MCF 10A (cell line): ENCODE measurements around the gene SMIM27. TPM values are rescaled to one million over a fixed set of nuclear protein-coding genes. Genes with fewer than 3 reads are reported as not detected.

Experiments
- Bru-seq: library from RNA; stranded (reverse); fragments of 400-500 nt; gene quantifications from one replicate; lab custom pipeline; 2021; lab: Mats Ljungman, UMichigan
- BruChase-seq, 2 experiments: library from RNA; stranded (reverse); fragments of 400-500 nt; gene quantifications; one replicate each; lab custom pipeline; 2021; lab: Mats Ljungman, UMichigan
- BruUV-seq: library from RNA; stranded (reverse); fragments of 400-500 nt; replicated peaks from 2 replicates; lab custom pipeline; 2021; lab: Mats Ljungman, UMichigan
- CTCF ChIA-PET: fragments of 300-600 bp; sonication (Branson Sonifier 250); formaldehyde crosslinking; extraction: SDS; loops from one replicate; lab custom pipeline; 2021; ENCODE audit warnings: antibody characterized with exemption, inconsistent platforms; lab: Yijun Ruan, JAX
- POLR2A ChIA-PET: fragments of 300-600, 350-650 bp; sonication (Branson Sonifier 250); formaldehyde crosslinking; extraction: SDS; loops from one replicate; lab custom pipeline; 2020; ENCODE audit warnings: antibody characterized with exemption, inconsistent platforms; lab: Yijun Ruan, JAX
- DNase-seq: peaks from one replicate; pipeline ENCODE4 v3.0.0-alpha.2; 2018; ENCODE audit not compliant: unreplicated experiment
- H3K27ac Mint-ChIP-seq: one replicate; pipeline ENCODE4 v1.8.0; 2022; ENCODE audit warnings: mild to moderate bottlenecking, low read depth, mixed read lengths; ENCODE audit not compliant: unreplicated experiment
- H3K27me3 Mint-ChIP-seq: one replicate; pipeline ENCODE4 v1.8.0; 2022; ENCODE audit warnings: mixed read lengths; ENCODE audit not compliant: insufficient read depth, unreplicated experiment
- H3K36me3 Mint-ChIP-seq: one replicate; pipeline ENCODE4 v1.8.0; 2022; ENCODE audit warnings: mild to moderate bottlenecking, moderate library complexity, mixed read lengths; ENCODE audit not compliant: insufficient read depth, unreplicated experiment
- H3K4me1 Mint-ChIP-seq: one replicate; pipeline ENCODE4 v1.8.0; 2022; ENCODE audit warnings: mixed read lengths; ENCODE audit not compliant: insufficient read depth, unreplicated experiment
- H3K4me3 Mint-ChIP-seq: one replicate; pipeline ENCODE4 v1.8.0; 2022; ENCODE audit warnings: mild to moderate bottlenecking, moderate library complexity, mixed read lengths; ENCODE audit not compliant: unreplicated experiment
- H3K9me3 Mint-ChIP-seq: one replicate; pipeline ENCODE4 v1.8.0; 2022; ENCODE audit warnings: mixed read lengths; ENCODE audit not compliant: unreplicated experiment
- intact Hi-C: fragments of 100-400 bp; cut with micrococcal nuclease; formaldehyde crosslinking; loops from 2 replicates; pipeline ENCODE4 v1.14.1; 2022
- long read RNA-seq: library from polyadenylated mRNA; stranded (forward); transcript quantifications from one replicate; pipeline ENCODE4 v2.0.0, GENCODE V29; 2022
- total RNA-seq: library from RNA; stranded (reverse); gene quantifications from 2 replicates; pipeline ENCODE4 v1.2.3, GENCODE V29; 2022
- TF ChIP-seq, protein P1 (sequence below): fragments of 200-600 bp; IDR thresholded peaks from one replicate; pipeline ENCODE4 v1.8.0; 2022; ENCODE audit warnings: antibody characterized with exemption, mild to moderate bottlenecking; ENCODE audit not compliant: unreplicated experiment

The SMIM27 gene
- 7.4 and 7.8 TPM in 2 replicates for total RNA-seq
- Bru-seq, nascent RNA, result percentile 34 among the genes with signal in this experiment
- percentile 30 among the genes with signal in this experiment for BruChase-seq, experiment 1, labeled RNA remaining after a 6-hour chase
- BruChase-seq, experiment 2, labeled RNA remaining after a 2-hour chase, result percentile 33 among the genes with signal in this experiment
- long read RNA-seq, partial matches to known transcripts, result 25 of 28 reads
- long read RNA-seq, other reads (novel, unspliced or antisense), result 1 of 28 reads

- Mint-ChIP-seq H3K4me3 (peak within 1 kb of the TSS; percentile 98), H3K9me3 (no peaks in the 10 kb centered on the region), H3K36me3 (peaks cover 26% of the 10 kb centered on the region), H3K27me3 (no peaks in the 10 kb centered on the region), H3K4me1 (peaks cover 13% of the 10 kb centered on the region), H3K27ac (peak within 1 kb of the TSS; percentile 94)
- TF ChIP-seq, protein P1, sequence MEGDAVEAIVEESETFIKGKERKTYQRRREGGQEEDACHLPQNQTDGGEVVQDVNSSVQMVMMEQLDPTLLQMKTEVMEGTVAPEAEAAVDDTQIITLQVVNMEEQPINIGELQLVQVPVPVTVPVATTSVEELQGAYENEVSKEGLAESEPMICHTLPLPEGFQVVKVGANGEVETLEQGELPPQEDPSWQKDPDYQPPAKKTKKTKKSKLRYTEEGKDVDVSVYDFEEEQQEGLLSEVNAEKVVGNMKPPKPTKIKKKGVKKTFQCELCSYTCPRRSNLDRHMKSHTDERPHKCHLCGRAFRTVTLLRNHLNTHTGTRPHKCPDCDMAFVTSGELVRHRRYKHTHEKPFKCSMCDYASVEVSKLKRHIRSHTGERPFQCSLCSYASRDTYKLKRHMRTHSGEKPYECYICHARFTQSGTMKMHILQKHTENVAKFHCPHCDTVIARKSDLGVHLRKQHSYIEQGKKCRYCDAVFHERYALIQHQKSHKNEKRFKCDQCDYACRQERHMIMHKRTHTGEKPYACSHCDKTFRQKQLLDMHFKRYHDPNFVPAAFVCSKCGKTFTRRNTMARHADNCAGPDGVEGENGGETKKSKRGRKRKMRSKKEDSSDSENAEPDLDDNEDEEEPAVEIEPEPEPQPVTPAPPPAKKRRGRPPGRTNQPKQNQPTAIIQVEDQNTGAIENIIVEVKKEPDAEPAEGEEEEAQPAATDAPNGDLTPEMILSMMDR, result no peak
- CTCF ChIA-PET, result interaction anchor here (0.6 to 4.4 kb wide), 5 partner anchors 12 to 173 kb away, joined by 3 to 23 read pairs (median 5); partner anchors contain the start of gene RIGI
- intact Hi-C loops, result loop anchor here (1.0 kb wide), 1 partner anchor 20 kb away; no protein-coding TSS in a partner anchor
- POLR2A ChIA-PET, result interaction anchor here (0.7 to 6.8 kb wide), 14 partner anchors 8 to 607 kb away, joined by 3 to 74 read pairs (median 5); partner anchors contain the start of genes ACO1, DNAJA1, NDUFB6 and RIGI
- peak; percentile 92 for DNase-seq
- BruUV-seq, result TSS peak; percentile 73
Measured at GRCh38 chr9:32552172-32552872, at the start of gene SMIM27, which contains the start of gene TOPORS. Gene SMIM27 (plus strand): TSS chr9:32552327. CDS start chr9:32552435, 108 bp downstream. Gene TOPORS (minus strand): TSS chr9:32552586. CDS start chr9:32552436, 150 bp downstream.

DNA sequence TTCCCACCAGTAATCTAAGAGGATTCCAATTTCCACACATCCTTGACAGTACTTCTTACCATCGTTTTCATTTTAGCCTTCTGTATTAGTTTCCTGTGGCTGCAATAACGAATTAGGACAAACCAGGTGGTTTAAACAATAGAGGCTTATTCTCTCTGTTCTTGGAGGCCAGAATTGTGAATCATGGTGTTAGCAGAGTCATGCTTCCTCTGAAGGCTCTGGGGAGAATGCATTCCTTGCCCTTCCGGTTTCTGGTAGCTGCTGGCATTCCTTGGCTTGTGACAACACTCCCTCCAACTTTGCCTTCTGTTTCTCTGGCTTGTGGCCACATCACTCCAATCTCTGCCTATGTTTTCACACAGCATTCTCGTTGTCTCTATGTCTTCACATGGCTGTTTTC is 49.7 kb upstream of the SMIM27 start:
- Mint-ChIP-seq H3K27ac (peak overlapping the region; percentile 47), H3K4me1 (peaks cover 7% of the 10 kb centered on the region), H3K27me3 (no peaks in the 10 kb centered on the region), H3K4me3 (no peak overlapping the region), H3K9me3 (no peaks in the 10 kb centered on the region), H3K36me3 (no peaks in the 10 kb centered on the region)
- no TSS peak for BruUV-seq
- TF ChIP-seq, protein P1, result no peak
- intact Hi-C loops, result no loop called here
- peak; percentile 67 for DNase-seq
- ChIA-PET POLR2A (no interaction called here), CTCF (interaction anchor here (1.0 kb wide), 2 partner anchors 70 to 74 kb away, joined by 3 to 4 read pairs; no protein-coding TSS in a partner anchor)

DNA sequence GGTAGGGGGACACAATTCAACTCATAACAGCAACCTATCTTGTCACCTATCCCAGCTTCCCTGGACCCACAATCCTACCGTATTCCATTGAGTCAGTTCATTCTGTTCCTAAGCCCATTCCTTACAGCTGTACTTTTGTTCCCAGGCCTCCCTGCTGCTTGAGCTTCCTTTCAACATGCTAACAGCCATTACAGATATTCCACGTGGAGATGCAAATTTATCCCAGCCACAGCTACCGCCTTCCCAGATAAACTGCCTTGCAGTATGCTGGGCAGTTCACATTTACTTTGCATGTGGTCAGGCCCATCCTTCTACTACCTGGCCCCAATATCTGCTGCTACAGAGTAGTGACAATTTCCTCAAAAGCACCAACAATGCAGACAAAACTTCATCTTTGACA is 49.1 kb upstream of the SMIM27 start:
- BruUV-seq, result no TSS peak
- intact Hi-C loops, result no loop called here
- Mint-ChIP-seq H3K27ac (peak overlapping the region; percentile 47), H3K4me3 (no peak overlapping the region), H3K4me1 (peaks cover 7% of the 10 kb centered on the region), H3K36me3 (no peaks in the 10 kb centered on the region), H3K9me3 (no peaks in the 10 kb centered on the region), H3K27me3 (no peaks in the 10 kb centered on the region)
- ChIA-PET CTCF (interaction anchor here (1.0 kb wide), 2 partner anchors 70 to 74 kb away, joined by 3 to 4 read pairs; no protein-coding TSS in a partner anchor), POLR2A (no interaction called here)
- TF ChIP-seq, protein P1, result no peak
- no peak for DNase-seq

- no peaks in the 10 kb centered on the region for H3K36me3 Mint-ChIP-seq
- H3K27ac Mint-ChIP-seq, result no peak overlapping the region
- no peak overlapping the region for H3K4me3 Mint-ChIP-seq
- no peaks in the 10 kb centered on the region for H3K9me3 Mint-ChIP-seq
- no TSS peak for BruUV-seq
- TF ChIP-seq, protein P1, result no peak
- intact Hi-C loops, result no loop called here
- H3K27me3 Mint-ChIP-seq, result no peaks in the 10 kb centered on the region
- H3K4me1 Mint-ChIP-seq, result no peaks in the 10 kb centered on the region
- CTCF ChIA-PET, result interaction anchor here (0.6 to 1.7 kb wide), 3 partner anchors 17 to 130 kb away, joined by 6 to 11 read pairs (median 9); partner anchors contain the start of gene RIGI
- DNase-seq, result no peak
- POLR2A ChIA-PET, result interaction anchor here (1.1 kb wide), 1 partner anchor 129 kb away, joined by 3 read pairs; no protein-coding TSS in a partner anchor
Measured at GRCh38 chr9:32508728-32509127, 43.4 kb upstream of the SMIM27 start.
